ENCODE data around the gene HINT3. TPM values are rescaled to one million over a fixed set of nuclear protein-coding genes. Genes with fewer than 3 reads are reported as not detected.

The HINT3 gene
- total and polyA plus RNA-seq, 2 donors (not counting 3 experiments of a cell fraction or from before 2014, with no cell fraction given) = 1.8 to 8.4 TPM

DNA sequence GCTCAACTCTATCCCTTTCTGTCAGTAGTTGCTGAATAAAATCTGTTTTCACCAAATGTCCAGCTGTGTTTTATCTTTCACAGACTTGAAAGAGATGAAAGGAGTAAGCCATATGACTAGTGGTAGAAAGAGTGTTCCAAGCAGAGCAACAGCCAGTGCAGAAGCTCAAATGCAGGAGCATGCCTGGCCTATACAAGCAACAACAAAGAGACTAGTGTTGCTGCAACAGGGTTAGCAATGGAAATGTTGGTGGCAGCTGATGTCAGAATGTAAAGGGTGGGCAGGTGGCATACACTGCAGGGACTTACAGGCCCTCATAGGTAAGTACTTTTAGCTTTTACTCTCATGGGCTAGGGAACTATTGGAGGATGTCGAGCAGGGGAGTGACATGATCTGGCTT is 5.2 kb upstream of the HINT3 start:
- Histone ChIP-seq H4K20me1 (replicated peaks; ENCODE audit: control insufficient read depth, extremely low read depth, insufficient read depth, low read length) (no peaks in the 10 kb centered on the region), H3K27me3 (ENCODE audit: control insufficient read depth in 2 of 2, insufficient read depth in 2 of 2, low read length in 2 of 2) (no peaks in the 10 kb centered on the region), H3K4me1 (ENCODE audit: control insufficient read depth, extremely low read depth, insufficient read depth, low read length) (peaks cover 18% of the 10 kb centered on the region), H3K36me3 (ENCODE audit: control insufficient read depth in 2 of 2, extremely low read depth in 1 of 2, insufficient read depth in 2 of 2, low read length in 2 of 2) (no peaks in the 10 kb centered on the region), H3K4me2 (ENCODE audit: insufficient read depth, low read length) (no peak overlapping the region), H3K9me1 (replicated peaks; ENCODE audit: control insufficient read depth, extremely low read depth, insufficient read depth, low read length) (no peaks in the 10 kb centered on the region), H3K9ac (replicated peaks; ENCODE audit: extremely low read depth, insufficient read depth, low read length) (no peak overlapping the region), H3K27ac (ENCODE audit: insufficient read depth, low read depth, low read length) (no peak overlapping the region), H3K79me2 (ENCODE audit: control insufficient read depth, insufficient read depth, low read length) (no peaks in the 10 kb centered on the region), H3K4me3 (replicated peaks in 1 of 3; ENCODE audit: insufficient read depth in 1 of 3, low read depth in 1 of 3, low read length in 3 of 3) (no peak overlapping the region), H3K9me3 (replicated peaks; ENCODE audit: control insufficient read depth, insufficient read depth, low read length) (no peaks in the 10 kb centered on the region), H2AFZ (ENCODE audit: low read depth, low read length) (no peak overlapping the region)
- CTCF ChIA-PET = interaction anchor here (0.9 to 8.4 kb wide), 9 partner anchors 17 to 170 kb away, joined by 3 to 123 read pairs (median 5); partner anchors contain the start of gene NCOA7
- FAIRE-seq = no peak
- DNase-seq (ENCODE audit: low read depth, low spot score) = no peak
- POLR2A ChIA-PET = interaction anchor here (2.8 kb wide), 1 partner anchor 160 kb away, joined by 8 read pairs; the partner anchor contains the start of gene NCOA7
- dilution Hi-C loops (cut with MboI; ENCODE audit: extremely low pct_ligation_motif_present, low sequenced_read_pairs) (no loop called here), intact Hi-C loops (cut with micrococcal nuclease) (no loop called here)
- no peak for TF ChIP-seq EZH2 (IDR thresholded peaks at IDR 0.05; ENCODE audit: borderline replicate concordance, low read depth, low read length, severe bottlenecking)
- TF ChIP-seq GATA2 (IDR thresholded peaks at IDR 0.05; ENCODE audit: insufficient read depth, insufficient read length, low read depth, low read length) = no peak
- TF ChIP-seq, protein P1, sequence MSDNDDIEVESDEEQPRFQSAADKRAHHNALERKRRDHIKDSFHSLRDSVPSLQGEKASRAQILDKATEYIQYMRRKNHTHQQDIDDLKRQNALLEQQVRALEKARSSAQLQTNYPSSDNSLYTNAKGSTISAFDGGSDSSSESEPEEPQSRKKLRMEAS (IDR thresholded peaks at IDR 0.05; ENCODE audit: insufficient read depth, insufficient read length) = no peak
- no peak for TF ChIP-seq FOS (IDR thresholded peaks at IDR 0.05; ENCODE audit: borderline replicate concordance, insufficient read depth, low read length)
- no peak for TF ChIP-seq POLR2A (IDR thresholded peaks at IDR 0.05; ENCODE audit: low read depth, low read length)
- no peak for TF ChIP-seq POLR2AphosphoS5 (IDR thresholded peaks at IDR 0.05; ENCODE audit: insufficient read depth, low read depth, low read length)
- no peak for TF ChIP-seq MYC (IDR thresholded peaks at IDR 0.05; ENCODE audit: low read depth, low read length)
- TF ChIP-seq JUN (IDR thresholded peaks at IDR 0.05; ENCODE audit: borderline replicate concordance, insufficient read depth, insufficient read length, low read depth) = no peak
- TF ChIP-seq, protein P2, sequence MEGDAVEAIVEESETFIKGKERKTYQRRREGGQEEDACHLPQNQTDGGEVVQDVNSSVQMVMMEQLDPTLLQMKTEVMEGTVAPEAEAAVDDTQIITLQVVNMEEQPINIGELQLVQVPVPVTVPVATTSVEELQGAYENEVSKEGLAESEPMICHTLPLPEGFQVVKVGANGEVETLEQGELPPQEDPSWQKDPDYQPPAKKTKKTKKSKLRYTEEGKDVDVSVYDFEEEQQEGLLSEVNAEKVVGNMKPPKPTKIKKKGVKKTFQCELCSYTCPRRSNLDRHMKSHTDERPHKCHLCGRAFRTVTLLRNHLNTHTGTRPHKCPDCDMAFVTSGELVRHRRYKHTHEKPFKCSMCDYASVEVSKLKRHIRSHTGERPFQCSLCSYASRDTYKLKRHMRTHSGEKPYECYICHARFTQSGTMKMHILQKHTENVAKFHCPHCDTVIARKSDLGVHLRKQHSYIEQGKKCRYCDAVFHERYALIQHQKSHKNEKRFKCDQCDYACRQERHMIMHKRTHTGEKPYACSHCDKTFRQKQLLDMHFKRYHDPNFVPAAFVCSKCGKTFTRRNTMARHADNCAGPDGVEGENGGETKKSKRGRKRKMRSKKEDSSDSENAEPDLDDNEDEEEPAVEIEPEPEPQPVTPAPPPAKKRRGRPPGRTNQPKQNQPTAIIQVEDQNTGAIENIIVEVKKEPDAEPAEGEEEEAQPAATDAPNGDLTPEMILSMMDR (IDR thresholded peaks at IDR 0.05; ENCODE audit: extremely low read depth in 1 of 2, insufficient read depth in 1 of 2, low read depth in 1 of 2, low read length in 2 of 2) = no peak
- no TSS peak for BruUV-seq (replicated peaks)

All from endothelial cell of umbilical vein (primary cell).